GM12873 (cell line): ENCODE measurements around the gene ALX4.

ENCODE experiments used
- CTCF ChIP-seq: IDR thresholded peaks from 2 replicates; pipeline ENCODE4 v1.5.1; 2012; ENCODE audit warnings: low read depth, mild to moderate bottlenecking, moderate library complexity, low read length, control low read depth; ENCODE audit not compliant: insufficient read depth; ENCODE audit errors: missing control alignments

Gene ALX4

GRCh38 chr11:44309478-44310205 is at the start of gene ALX4:
Gene ALX4 (minus strand): TSS chr11:44310139. CDS start chr11:44310062, 77 bp downstream.
- TF ChIP-seq CTCF, result no peak

- TF ChIP-seq CTCF, result no peak
Measured at GRCh38 chr11:44359162-44359561, 49.2 kb upstream of the ALX4 start.

GRCh38 chr11:44358713-44359112 is 48.8 kb upstream of the ALX4 start:
- no peak for TF ChIP-seq CTCF

GRCh38 chr11:44357711-44358110 is 47.8 kb upstream of the ALX4 start:
- no peak for TF ChIP-seq CTCF

GRCh38 chr11:44356351-44356750 is 46.4 kb upstream of the ALX4 start:
- no peak for TF ChIP-seq CTCF

GRCh38 chr11:44351898-44352498 is 42.1 kb upstream of the ALX4 start:
- no peak for TF ChIP-seq CTCF

- TF ChIP-seq CTCF, result no peak
Measured at GRCh38 chr11:44351006-44351660, 41.2 kb upstream of the ALX4 start.
